Activated naive CD8-positive, alpha-beta T cell treated with anti-CD3 and anti-CD28 coated beads, Interleukin-2, amount 50 U/mL, for 24 hours (primary cell): ENCODE measurements around the gene DDR1.

Experiments
- ATAC-seq: fragments of 150-1000 bp; cut with Tn5 transposase; one replicate; pipeline ENCODE4 v1.10.0; 2021
- DNase-seq: peaks from one replicate; pipeline ENCODE4 v3.0.0; 2021
- H3K27ac Mint-ChIP-seq: one replicate; pipeline ENCODE4 v1.8.0; 2021; ENCODE audit warnings: mild to moderate bottlenecking, mixed read lengths
- H3K27me3 Mint-ChIP-seq: one replicate; pipeline ENCODE4 v1.8.0; 2021; ENCODE audit warnings: mixed read lengths
- H3K36me3 Mint-ChIP-seq: one replicate; pipeline ENCODE4 v1.8.0; 2021; ENCODE audit warnings: low read depth, mixed read lengths
- H3K4me1 Mint-ChIP-seq: one replicate; pipeline ENCODE4 v1.8.0; 2021; ENCODE audit warnings: mixed read lengths
- H3K4me3 Mint-ChIP-seq: one replicate; pipeline ENCODE4 v1.8.0; 2021; ENCODE audit warnings: mild to moderate bottlenecking, moderate library complexity, mixed read lengths
- H3K9me3 Mint-ChIP-seq: one replicate; pipeline ENCODE4 v1.8.0; 2021; ENCODE audit warnings: mixed read lengths

DDR1 gene

GRCh38 chr6:30944051-30944450 is 59.7 kb downstream of the DDR1 start:
- Mint-ChIP-seq H3K4me3 (no peak overlapping the region), H3K27me3 (peaks cover 52% of the 10 kb centered on the region), H3K27ac (no peak overlapping the region), H3K36me3 (no peaks in the 10 kb centered on the region), H3K9me3 (no peaks in the 10 kb centered on the region), H3K4me1 (no peaks in the 10 kb centered on the region)
- DNase-seq (no peak), ATAC-seq (no peak)

- Mint-ChIP-seq H3K27ac (no peak overlapping the region), H3K36me3 (no peaks in the 10 kb centered on the region), H3K9me3 (no peaks in the 10 kb centered on the region), H3K4me1 (no peaks in the 10 kb centered on the region), H3K4me3 (no peak overlapping the region), H3K27me3 (peaks cover 57% of the 10 kb centered on the region)
- no peak for DNase-seq
- ATAC-seq = no peak
Measured at GRCh38 chr6:30945281-30945680, 61.0 kb downstream of the DDR1 start.

- Mint-ChIP-seq H3K27ac (no peak overlapping the region), H3K9me3 (no peaks in the 10 kb centered on the region), H3K27me3 (peaks cover 48% of the 10 kb centered on the region), H3K4me1 (peaks cover 4% of the 10 kb centered on the region), H3K4me3 (no peak overlapping the region), H3K36me3 (no peaks in the 10 kb centered on the region)
- DNase-seq (no peak), ATAC-seq (no peak)
Measured at GRCh38 chr6:30947231-30947630, 62.9 kb downstream of the DDR1 start.

DNA sequence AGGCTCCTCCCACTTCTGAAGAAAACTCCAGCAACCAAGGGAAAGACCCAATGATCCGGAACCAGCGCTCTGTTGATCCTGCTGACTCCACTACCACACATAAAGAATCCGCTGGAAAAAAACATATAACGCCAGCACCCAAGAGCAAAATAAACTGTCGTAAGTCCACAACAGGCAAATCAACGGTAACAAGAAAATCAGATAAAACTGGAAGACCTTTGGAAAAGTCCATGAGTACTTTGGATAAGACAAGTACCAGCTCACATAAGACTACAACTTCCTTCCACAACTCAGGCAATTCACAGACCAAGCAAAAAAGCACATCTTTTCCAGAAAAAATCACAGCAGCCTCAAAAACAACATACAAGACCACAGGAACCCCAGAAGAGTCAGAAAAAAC is 64.5 kb downstream of the DDR1 start:
- Mint-ChIP-seq H3K36me3 (no peaks in the 10 kb centered on the region), H3K9me3 (no peaks in the 10 kb centered on the region), H3K4me3 (no peak overlapping the region), H3K4me1 (peaks cover 4% of the 10 kb centered on the region), H3K27ac (no peak overlapping the region), H3K27me3 (peaks cover 43% of the 10 kb centered on the region)
- no peak for DNase-seq
- ATAC-seq = no peak
